Uterus (tissue), 2 donors: Measurements from ENCODE around the gene TOR2A.

ENCODE experiments used
- POLR2A ChIP-seq, 2 donors: fragments of 450-650 bp; IDR thresholded peaks; one replicate each; pipeline ENCODE4 v1.6.1; 2016; ENCODE audit warnings: antibody characterized with exemption in 2 of 2, mild to moderate bottlenecking in 1 of 2, moderate library complexity in 1 of 2
- TF ChIP-seq, protein P1 (sequence below), 4 experiments: fragments of 200-600 bp in 2 of 4; fragments of 450-650 bp in 2 of 4; sonication (generic) in 2 of 4; IDR thresholded peaks; one replicate each; pipeline ENCODE4 v1.5.1; 2016 to 2019; ENCODE audit warnings: antibody characterized with exemption in 4 of 4, mild to moderate bottlenecking in 2 of 4, moderate library complexity in 1 of 4

DNA sequence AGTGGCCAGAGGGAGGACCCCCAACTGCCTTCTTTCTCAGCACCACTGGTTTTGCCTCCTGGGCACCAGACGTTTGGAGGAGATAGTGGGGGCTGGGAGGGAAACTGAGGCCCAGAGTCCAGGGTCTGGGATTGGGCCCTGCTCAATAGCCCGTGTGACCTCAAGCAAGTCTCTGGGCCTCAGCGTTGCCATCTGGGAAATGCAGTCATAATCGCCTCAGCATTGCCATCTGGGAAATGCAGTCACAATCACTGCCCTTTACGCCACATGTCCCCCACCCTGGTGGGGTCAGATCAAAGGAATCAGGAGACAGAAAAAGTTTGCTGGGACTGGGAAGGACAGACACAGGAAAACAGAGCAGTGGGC is 41.8 kb upstream of the TOR2A start:
- TF ChIP-seq, protein P1, sequence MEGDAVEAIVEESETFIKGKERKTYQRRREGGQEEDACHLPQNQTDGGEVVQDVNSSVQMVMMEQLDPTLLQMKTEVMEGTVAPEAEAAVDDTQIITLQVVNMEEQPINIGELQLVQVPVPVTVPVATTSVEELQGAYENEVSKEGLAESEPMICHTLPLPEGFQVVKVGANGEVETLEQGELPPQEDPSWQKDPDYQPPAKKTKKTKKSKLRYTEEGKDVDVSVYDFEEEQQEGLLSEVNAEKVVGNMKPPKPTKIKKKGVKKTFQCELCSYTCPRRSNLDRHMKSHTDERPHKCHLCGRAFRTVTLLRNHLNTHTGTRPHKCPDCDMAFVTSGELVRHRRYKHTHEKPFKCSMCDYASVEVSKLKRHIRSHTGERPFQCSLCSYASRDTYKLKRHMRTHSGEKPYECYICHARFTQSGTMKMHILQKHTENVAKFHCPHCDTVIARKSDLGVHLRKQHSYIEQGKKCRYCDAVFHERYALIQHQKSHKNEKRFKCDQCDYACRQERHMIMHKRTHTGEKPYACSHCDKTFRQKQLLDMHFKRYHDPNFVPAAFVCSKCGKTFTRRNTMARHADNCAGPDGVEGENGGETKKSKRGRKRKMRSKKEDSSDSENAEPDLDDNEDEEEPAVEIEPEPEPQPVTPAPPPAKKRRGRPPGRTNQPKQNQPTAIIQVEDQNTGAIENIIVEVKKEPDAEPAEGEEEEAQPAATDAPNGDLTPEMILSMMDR (IDR thresholded peaks at IDR 0.05), result no peak
- no peak for TF ChIP-seq POLR2A (IDR thresholded peaks at IDR 0.05)
